Liver (tissue), 3 donors: ENCODE results near the gene PIP5K1C.

Experiments used
- CTCF ChIP-seq: fragments of 150-350 bp; IDR thresholded peaks from 2 replicates; pipeline ENCODE4 v1.5.1; 2017; ENCODE audit warnings: improper control_type of control experiment, low read depth, low read length; ENCODE audit not compliant: missing input control
- EGR1 ChIP-seq, 2 donors: IDR thresholded peaks; 2 replicates each; pipeline ENCODE4 v1.6.1; 2016 to 2018; ENCODE audit warnings: antibody characterized with exemption in 2 of 2, low read depth in 2 of 2
- FOXA1 ChIP-seq: IDR thresholded peaks from 2 replicates; pipeline ENCODE4 v1.6.1; 2016; ENCODE audit warnings: antibody characterized with exemption
- GABPA ChIP-seq, 2 donors: IDR thresholded peaks in 1 of 2; conservative IDR thresholded peaks in 1 of 2; 2 replicates each; pipeline ENCODE4 v1.6.1; 2016; ENCODE audit warnings: antibody characterized with exemption in 2 of 2, mild to moderate bottlenecking in 1 of 2, moderate library complexity in 1 of 2
- HNF4A ChIP-seq, 2 donors: conservative IDR thresholded peaks; 2 replicates each; pipeline ENCODE4 v1.6.1; 2016; ENCODE audit warnings: antibody characterized with exemption in 2 of 2, mild to moderate bottlenecking in 2 of 2
- MAX ChIP-seq: IDR thresholded peaks from 2 replicates; pipeline ENCODE4 v1.6.1; 2016; ENCODE audit warnings: antibody characterized with exemption
- RAD21 ChIP-seq, 2 donors: IDR thresholded peaks; 2 replicates each; pipeline ENCODE4 v1.6.1; 2016; ENCODE audit warnings: antibody characterized with exemption in 2 of 2, mild to moderate bottlenecking in 2 of 2
- RXRA ChIP-seq, 2 donors: IDR thresholded peaks; 2 replicates each; pipeline ENCODE4 v1.6.1; 2017 to 2018; ENCODE audit warnings: antibody characterized with exemption in 2 of 2, mild to moderate bottlenecking in 1 of 2
- SP1 ChIP-seq: IDR thresholded peaks from 2 replicates; pipeline ENCODE4 v1.6.1; 2018; ENCODE audit warnings: antibody characterized with exemption, mild to moderate bottlenecking
- YY1 ChIP-seq: IDR thresholded peaks from 2 replicates; pipeline ENCODE4 v1.6.1; 2016; ENCODE audit warnings: antibody characterized with exemption, mild to moderate bottlenecking
- donor health status: healthy.
- donor health status: healthy.

GRCh38 chr19:3591876-3592613 lies 108.2 kb downstream of the PIP5K1C start:
- TF ChIP-seq CTCF (no peak), EGR1 (IDR thresholded peaks at IDR 0.05; ENCODE audit: low read depth in 2 of 2) (no peak), FOXA1 (no peak), YY1 (no peak), MAX (no peak), RAD21 (IDR thresholded peaks at IDR 0.05) (no peak), GABPA (IDR thresholded peaks at IDR 0.05 in 1 of 2, conservative IDR thresholded peaks at IDR 0.05 in 1 of 2) (no peak), RXRA (IDR thresholded peaks at IDR 0.05) (no peak), HNF4A (conservative IDR thresholded peaks at IDR 0.05) (peak; percentile 18 to 35), SP1 (peak; percentile 37)
